Measurements from ENCODE around the gene RBM3. TPM values are rescaled to one million over a fixed set of nuclear protein-coding genes. Genes with fewer than 3 reads are reported as not detected.
"Not testable (repeated sequence)": the region's sequence is repeated elsewhere in the genome, so short reads cannot be mapped to it uniquely, and the experiment has no call there.

The RBM3 gene
- total and polyA plus RNA-seq, 2 experiments from 2014 or later: 47.8 to 65.7 TPM

DNA sequence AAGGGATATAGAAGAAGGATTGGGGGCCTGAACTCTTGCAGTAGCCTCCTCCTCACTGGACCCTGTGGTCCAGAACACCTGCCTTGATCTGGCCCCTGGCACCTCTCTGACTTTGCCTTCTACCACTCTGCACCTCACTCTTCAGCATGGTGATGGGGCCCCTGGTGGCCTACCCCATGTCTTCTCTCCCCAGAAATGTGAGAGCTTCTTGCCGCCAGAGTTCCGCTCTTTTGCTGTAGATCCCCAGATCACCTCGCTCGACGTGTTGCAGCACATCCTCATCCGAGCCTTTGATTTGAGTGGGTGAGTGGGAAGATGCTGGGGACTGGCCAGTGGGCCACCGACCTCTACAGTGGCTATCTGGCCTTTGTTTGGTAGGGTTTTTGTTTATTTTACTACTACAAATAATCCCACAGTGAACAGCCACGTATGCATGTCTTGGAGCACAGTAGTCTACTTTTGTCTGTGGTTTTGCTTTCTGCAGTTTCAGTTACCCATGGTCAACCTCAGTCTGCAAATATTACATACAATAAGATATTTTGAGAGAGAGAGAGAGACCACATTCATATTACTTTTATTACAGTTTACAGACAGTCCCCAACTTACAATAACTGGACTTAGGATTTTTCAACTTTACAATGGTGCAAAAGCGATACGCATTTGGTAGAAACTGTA lies 33.0 kb upstream of the RBM3 start:
- TF ChIP-seq, protein P1, sequence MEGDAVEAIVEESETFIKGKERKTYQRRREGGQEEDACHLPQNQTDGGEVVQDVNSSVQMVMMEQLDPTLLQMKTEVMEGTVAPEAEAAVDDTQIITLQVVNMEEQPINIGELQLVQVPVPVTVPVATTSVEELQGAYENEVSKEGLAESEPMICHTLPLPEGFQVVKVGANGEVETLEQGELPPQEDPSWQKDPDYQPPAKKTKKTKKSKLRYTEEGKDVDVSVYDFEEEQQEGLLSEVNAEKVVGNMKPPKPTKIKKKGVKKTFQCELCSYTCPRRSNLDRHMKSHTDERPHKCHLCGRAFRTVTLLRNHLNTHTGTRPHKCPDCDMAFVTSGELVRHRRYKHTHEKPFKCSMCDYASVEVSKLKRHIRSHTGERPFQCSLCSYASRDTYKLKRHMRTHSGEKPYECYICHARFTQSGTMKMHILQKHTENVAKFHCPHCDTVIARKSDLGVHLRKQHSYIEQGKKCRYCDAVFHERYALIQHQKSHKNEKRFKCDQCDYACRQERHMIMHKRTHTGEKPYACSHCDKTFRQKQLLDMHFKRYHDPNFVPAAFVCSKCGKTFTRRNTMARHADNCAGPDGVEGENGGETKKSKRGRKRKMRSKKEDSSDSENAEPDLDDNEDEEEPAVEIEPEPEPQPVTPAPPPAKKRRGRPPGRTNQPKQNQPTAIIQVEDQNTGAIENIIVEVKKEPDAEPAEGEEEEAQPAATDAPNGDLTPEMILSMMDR (IDR thresholded peaks at IDR 0.05; ENCODE audit: low read depth, low read length): no peak
- H3K4me3 ChIP-seq: no peak overlapping the region
- no peaks in the 10 kb centered on the region for H3K36me3 ChIP-seq
- H3K4me1 ChIP-seq (ENCODE audit: low read depth): no peaks in the 10 kb centered on the region
- H3K27me3 ChIP-seq: no peaks in the 10 kb centered on the region
- DNase-seq (ENCODE audit: low read depth in 1 of 2, low spot score in 1 of 2): no peak
- H3K9me3 ChIP-seq (ENCODE audit: low read depth): no peaks in the 10 kb centered on the region
- H3K27ac ChIP-seq: no peak overlapping the region

DNA sequence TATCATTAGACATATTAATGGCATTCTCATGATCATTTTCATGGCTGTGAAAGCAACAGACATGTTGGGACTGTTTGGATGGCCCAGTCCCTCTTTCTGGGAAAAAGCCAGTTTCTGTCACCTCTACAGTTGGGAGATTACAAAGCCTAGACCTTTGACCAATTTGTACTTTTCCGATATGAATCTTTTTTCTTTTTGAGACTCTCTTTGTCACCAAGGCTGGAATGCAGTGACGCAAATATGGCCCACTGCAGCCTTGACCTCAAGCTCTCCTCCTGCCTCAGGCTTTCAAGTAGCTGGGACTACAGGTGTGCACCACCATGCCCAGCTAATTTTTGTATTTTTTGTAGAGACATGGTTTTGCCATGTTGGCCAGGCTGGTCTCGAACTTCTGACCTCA lies 25.4 kb upstream of the RBM3 start:
- no peaks in the 10 kb centered on the region for H3K27me3 ChIP-seq
- TF ChIP-seq, protein P1 (IDR thresholded peaks at IDR 0.05; ENCODE audit: low read depth, low read length): no peak
- no peaks in the 10 kb centered on the region for H3K36me3 ChIP-seq
- no peak for DNase-seq (ENCODE audit: low read depth in 1 of 2, low spot score in 1 of 2)
- no peaks in the 10 kb centered on the region for H3K9me3 ChIP-seq (ENCODE audit: low read depth)
- H3K4me1 ChIP-seq (ENCODE audit: low read depth): no peaks in the 10 kb centered on the region
- no peak overlapping the region for H3K27ac ChIP-seq
- no peak overlapping the region for H3K4me3 ChIP-seq

DNA sequence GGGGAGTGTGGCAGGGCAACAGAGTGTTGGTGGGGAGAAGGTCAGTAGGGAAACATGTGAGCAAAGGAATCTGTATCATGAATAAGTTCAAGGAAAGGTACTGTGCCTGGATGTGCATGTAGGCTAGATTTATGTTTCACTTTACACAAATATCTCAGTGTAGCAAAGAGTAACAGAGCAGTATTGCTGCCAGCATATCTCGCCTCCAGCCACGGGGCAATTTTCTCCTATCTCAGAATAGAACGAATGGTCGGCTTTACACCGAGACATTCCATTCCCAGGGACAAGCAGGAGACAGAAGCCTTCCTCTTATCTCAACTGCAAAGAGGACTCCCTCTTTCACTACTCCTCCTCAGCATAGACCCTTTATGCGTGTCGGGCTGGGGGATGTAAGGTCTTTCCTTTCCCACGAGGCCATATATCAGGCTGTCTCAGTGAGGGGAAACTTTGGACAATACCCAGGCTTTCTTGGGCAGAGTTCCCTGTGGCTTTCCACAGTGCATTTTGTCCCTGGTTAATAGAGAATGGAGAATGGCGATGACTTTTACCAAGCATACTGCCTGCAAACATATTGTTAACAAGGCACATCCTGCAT lies 18.5 kb upstream of the RBM3 start:
- H3K9me3 ChIP-seq (ENCODE audit: low read depth); H3K4me3 ChIP-seq: not testable (repeated sequence)
- peak; percentile 36 to 50 for DNase-seq (ENCODE audit: low read depth in 1 of 2, low spot score in 1 of 2)

DNA sequence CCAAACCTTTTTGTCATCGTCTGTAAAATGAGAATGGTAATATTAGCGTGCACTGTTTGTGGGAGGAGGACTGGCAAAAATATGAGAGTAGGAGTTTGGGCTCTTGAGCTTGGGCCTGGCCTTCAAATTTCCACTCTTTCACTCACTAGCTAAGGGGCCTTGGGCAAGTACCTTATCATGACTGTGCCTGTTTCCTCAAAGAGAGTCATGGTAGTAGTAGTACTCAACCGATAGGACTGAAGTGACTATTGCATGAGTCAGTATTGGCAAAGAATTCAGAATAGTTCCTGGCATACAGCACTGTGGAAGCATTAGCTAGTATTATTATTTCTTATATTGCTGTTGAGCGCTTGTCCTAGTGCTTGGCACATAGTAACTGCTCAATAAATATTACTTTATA lies 16.0 kb upstream of the RBM3 start:
- peaks cover 7% of the 10 kb centered on the region for H3K4me1 ChIP-seq (ENCODE audit: low read depth)

More for the DNA sequence above, 18.5 kb upstream of the RBM3 start:
- H3K27ac ChIP-seq: peak overlapping the region; percentile 98
- not testable (repeated sequence) for H3K36me3 ChIP-seq; H3K4me1 ChIP-seq (ENCODE audit: low read depth); H3K27me3 ChIP-seq

DNA sequence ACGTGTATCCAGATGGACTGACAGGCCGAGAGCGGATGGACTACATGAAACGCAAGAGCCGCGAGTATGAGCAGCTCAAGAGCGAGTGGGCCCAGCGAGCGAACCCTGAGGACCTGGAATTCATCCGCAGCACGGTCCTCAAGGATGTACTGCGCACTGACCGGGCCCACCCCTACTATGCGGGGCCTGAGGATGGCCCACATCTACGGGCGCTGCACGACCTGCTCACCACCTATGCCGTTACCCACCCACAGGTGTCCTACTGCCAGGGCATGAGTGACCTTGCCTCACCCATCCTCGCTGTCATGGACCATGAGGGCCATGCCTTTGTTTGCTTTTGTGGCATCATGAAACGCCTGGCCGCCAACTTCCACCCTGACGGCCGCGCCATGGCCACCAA lies 14.6 kb upstream of the RBM3 start:
- peaks cover 6% of the 10 kb centered on the region for H3K4me1 ChIP-seq (ENCODE audit: low read depth)
- no peak overlapping the region for H3K4me3 ChIP-seq
- no peak for DNase-seq (ENCODE audit: low read depth in 1 of 2, low spot score in 1 of 2)
- H3K36me3 ChIP-seq: no peaks in the 10 kb centered on the region
- H3K9me3 ChIP-seq (ENCODE audit: low read depth): no peaks in the 10 kb centered on the region
- H3K27me3 ChIP-seq: no peaks in the 10 kb centered on the region
- TF ChIP-seq, protein P1 (IDR thresholded peaks at IDR 0.05; ENCODE audit: low read depth, low read length): no peak
- no peak overlapping the region for H3K27ac ChIP-seq

More for the DNA sequence above, 16.0 kb upstream of the RBM3 start:
- H3K27me3 ChIP-seq: no peaks in the 10 kb centered on the region
- peak in 1 of 2 donors; percentile 81 for DNase-seq (ENCODE audit: low read depth in 1 of 2, low spot score in 1 of 2)
- H3K9me3 ChIP-seq (ENCODE audit: low read depth): no peaks in the 10 kb centered on the region
- TF ChIP-seq, protein P1 (IDR thresholded peaks at IDR 0.05; ENCODE audit: low read depth, low read length): no peak
- H3K27ac ChIP-seq: no peak overlapping the region
- no peaks in the 10 kb centered on the region for H3K36me3 ChIP-seq
- H3K4me3 ChIP-seq: no peak overlapping the region

DNA sequence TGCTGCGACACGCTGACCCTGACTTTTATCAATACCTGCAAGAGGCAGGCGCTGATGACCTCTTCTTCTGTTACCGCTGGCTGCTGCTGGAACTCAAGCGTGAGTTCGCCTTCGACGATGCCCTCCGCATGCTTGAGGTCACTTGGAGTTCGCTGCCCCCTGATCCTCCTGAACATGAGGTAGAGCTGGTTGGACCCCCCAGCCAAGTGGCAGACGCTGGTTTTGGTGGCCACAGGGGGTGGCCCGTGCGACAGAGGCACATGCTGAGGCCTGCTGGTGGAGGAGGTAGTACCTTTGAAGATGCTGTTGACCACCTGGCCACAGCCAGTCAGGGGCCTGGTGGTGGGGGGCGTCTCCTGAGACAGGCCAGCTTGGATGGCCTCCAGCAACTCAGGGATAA lies 14.2 kb upstream of the RBM3 start:
- Histone ChIP-seq H3K4me3 (no peak overlapping the region), H3K27me3 (no peaks in the 10 kb centered on the region), H3K27ac (no peak overlapping the region), H3K4me1 (ENCODE audit: low read depth) (peaks cover 2% of the 10 kb centered on the region), H3K36me3 (no peaks in the 10 kb centered on the region), H3K9me3 (ENCODE audit: low read depth) (no peaks in the 10 kb centered on the region)
- no peak for DNase-seq (ENCODE audit: low read depth in 1 of 2, low spot score in 1 of 2)
- TF ChIP-seq, protein P1 (IDR thresholded peaks at IDR 0.05; ENCODE audit: low read depth, low read length): no peak

Measured in cardiac muscle cell (in vitro differentiated cells and primary cell).